Activated T-helper 2 cell treated with anti-CD3 and anti-CD28 coated beads, Interferon-gamma antibody, Interleukin-2, Interleukin-4, amounts not matched to agents 10 μg/mL and 5 μg/mL and 100 μg/mL, durations not matched to agents 14 hours and 24 hours and 36 hours (primary cell): ENCODE results near the gene CUL4B. TPM values are rescaled to one million over a fixed set of nuclear protein-coding genes. Genes with fewer than 3 reads are reported as not detected.
"Not testable (repeated sequence)": the region's sequence is repeated elsewhere in the genome, so short reads cannot be mapped to it uniquely, and the experiment has no call there.

Experiments
- DNase-seq: peaks from one replicate; pipeline ENCODE4 v3.0.0; 2021; ENCODE audit warnings: low spot score
- H3K27ac Mint-ChIP-seq: one replicate; pipeline ENCODE4 v1.8.0; 2021; ENCODE audit warnings: mixed read lengths
- H3K27me3 Mint-ChIP-seq: one replicate; pipeline ENCODE4 v1.8.0; 2021; ENCODE audit warnings: low read depth, mixed read lengths
- H3K36me3 Mint-ChIP-seq: one replicate; pipeline ENCODE4 v1.8.0; 2021; ENCODE audit warnings: low read depth, mixed read lengths
- H3K4me1 Mint-ChIP-seq: one replicate; pipeline ENCODE4 v1.8.0; 2021; ENCODE audit warnings: low read depth, mixed read lengths
- H3K4me3 Mint-ChIP-seq: one replicate; pipeline ENCODE4 v1.8.0; 2021; ENCODE audit warnings: low read depth, mild to moderate bottlenecking, moderate library complexity, mixed read lengths
- H3K9me3 Mint-ChIP-seq: one replicate; pipeline ENCODE4 v1.8.0; 2021; ENCODE audit warnings: mixed read lengths
- intact Hi-C: fragments of 100-400 bp; cut with micrococcal nuclease; formaldehyde crosslinking; loops from one replicate; pipeline ENCODE4 v1.15.1; 2023
- total RNA-seq: library from RNA; stranded (reverse); gene quantifications from 2 replicates; pipeline ENCODE4 v1.2.3, GENCODE V29; 2022

Gene CUL4B
- total RNA-seq, 1 donor from 2014 or later = 26.9 TPM

DNA sequence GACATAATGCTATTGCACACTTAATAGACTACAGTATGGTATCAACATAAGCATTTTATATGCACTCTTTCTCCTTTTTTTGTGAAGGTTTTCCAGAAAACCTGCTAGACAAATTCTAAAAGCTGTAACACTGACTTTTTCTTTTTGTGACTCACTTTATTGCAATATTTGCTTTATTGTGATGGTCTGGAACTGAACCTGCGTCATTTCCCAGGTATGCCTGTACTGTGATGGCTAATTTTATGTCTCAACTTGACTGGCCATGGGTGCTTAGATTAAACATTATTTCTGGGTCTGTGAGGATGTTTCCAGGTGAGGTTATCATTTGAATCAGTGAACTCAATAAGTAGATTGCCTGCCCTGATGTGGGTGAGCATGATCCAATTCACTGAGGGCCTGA, 56.2 kb downstream of the CUL4B start:
- H3K9me3 Mint-ChIP-seq = no peaks in the 10 kb centered on the region
- no peak for DNase-seq

GRCh38 chrX:120499301-120500072, 61.3 kb downstream of the CUL4B start:
- Mint-ChIP-seq H3K9me3 (no peaks in the 10 kb centered on the region), H3K4me1 (peaks cover 5% of the 10 kb centered on the region), H3K27me3 (peaks cover 3% of the 10 kb centered on the region), H3K27ac (no peak overlapping the region), H3K4me3 (no peak overlapping the region), H3K36me3 (no peaks in the 10 kb centered on the region)
- DNase-seq = no peak
- intact Hi-C loops = loop anchor here (5.0 to 10.0 kb wide), 2 partner anchors 103 to 295 kb away; partner anchors contain the start of gene MCTS1

More for the DNA sequence above, 56.2 kb downstream of the CUL4B start:
- H3K36me3 Mint-ChIP-seq = no peaks in the 10 kb centered on the region
- intact Hi-C loops = no loop called here
- H3K4me3 Mint-ChIP-seq = no peak overlapping the region
- H3K27ac Mint-ChIP-seq = no peak overlapping the region
- no peaks in the 10 kb centered on the region for H3K4me1 Mint-ChIP-seq
- peaks cover 3% of the 10 kb centered on the region for H3K27me3 Mint-ChIP-seq

DNA sequence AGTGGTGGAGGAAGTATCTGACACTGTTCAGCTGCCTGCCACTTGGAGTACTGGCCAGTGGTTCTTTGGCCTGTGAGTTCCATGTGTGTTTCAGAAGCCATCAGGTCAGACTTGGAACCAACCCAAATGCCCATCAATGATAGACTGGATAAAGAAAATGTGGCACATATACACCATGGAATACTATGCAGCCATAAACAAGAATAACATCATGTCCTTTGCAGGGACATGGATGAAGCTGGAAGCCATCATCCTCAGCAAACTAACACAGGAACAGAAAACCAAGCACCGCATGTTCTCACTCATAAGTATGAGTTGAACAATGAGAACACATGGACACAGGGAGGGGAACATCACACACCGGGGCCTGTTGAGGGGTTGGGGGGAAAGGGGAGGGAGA, 70.6 kb downstream of the CUL4B start:
- H3K27ac Mint-ChIP-seq, DNase-seq, H3K4me3 Mint-ChIP-seq, H3K27me3 Mint-ChIP-seq, H3K36me3 Mint-ChIP-seq, H3K9me3 Mint-ChIP-seq: not testable (repeated sequence)
- H3K4me1 Mint-ChIP-seq = peaks cover 21% of the 10 kb centered on the region
- intact Hi-C loops = loop anchor here (10.0 kb wide), 1 partner anchor 305 kb away; no protein-coding TSS in a partner anchor

DNA sequence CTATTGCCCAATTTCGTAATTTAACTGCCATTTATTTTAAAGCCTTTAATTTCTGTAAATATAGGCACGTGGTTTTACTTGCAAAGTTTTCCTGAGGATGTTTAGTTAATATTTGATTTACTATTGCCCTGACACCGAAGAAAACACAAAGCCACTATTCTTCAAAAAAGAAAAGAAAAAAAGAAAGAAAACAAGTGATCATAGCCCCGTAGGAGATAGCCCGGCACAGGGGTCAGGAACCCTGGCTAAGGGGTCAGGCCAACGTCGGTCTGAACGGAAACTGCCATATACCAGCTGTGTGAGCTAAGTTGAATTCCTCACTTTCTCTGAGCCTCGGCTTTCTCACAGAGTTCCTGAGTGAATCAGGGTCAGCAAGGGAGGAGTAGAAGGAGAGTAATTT, 74.0 kb downstream of the CUL4B start:
- Mint-ChIP-seq H3K36me3 (no peaks in the 10 kb centered on the region), H3K4me3 (peak overlapping the region; percentile 21), H3K27ac (no peak overlapping the region), H3K9me3 (no peaks in the 10 kb centered on the region), H3K4me1 (peaks cover 21% of the 10 kb centered on the region), H3K27me3 (no peaks in the 10 kb centered on the region)
- DNase-seq = no peak
- intact Hi-C loops = loop anchor here (1.0 to 5.0 kb wide), 3 partner anchors 76 to 234 kb away; partner anchors contain the start of genes C1GALT1C1, CUL4B and ZBTB33

GRCh38 chrX:120485638-120486520, 74.9 kb downstream of the CUL4B start:
- no peaks in the 10 kb centered on the region for H3K36me3 Mint-ChIP-seq
- DNase-seq = peak; percentile 50
- no peaks in the 10 kb centered on the region for H3K27me3 Mint-ChIP-seq
- peaks cover 21% of the 10 kb centered on the region for H3K4me1 Mint-ChIP-seq
- intact Hi-C loops = loop anchor here (1.0 to 5.0 kb wide), 4 partner anchors 17 to 234 kb away; partner anchors contain the start of genes C1GALT1C1, CUL4B, LAMP2 and ZBTB33
- peak overlapping the region; percentile 72 for H3K4me3 Mint-ChIP-seq
- peak overlapping the region; percentile 87 for H3K27ac Mint-ChIP-seq
- no peaks in the 10 kb centered on the region for H3K9me3 Mint-ChIP-seq

DNA sequence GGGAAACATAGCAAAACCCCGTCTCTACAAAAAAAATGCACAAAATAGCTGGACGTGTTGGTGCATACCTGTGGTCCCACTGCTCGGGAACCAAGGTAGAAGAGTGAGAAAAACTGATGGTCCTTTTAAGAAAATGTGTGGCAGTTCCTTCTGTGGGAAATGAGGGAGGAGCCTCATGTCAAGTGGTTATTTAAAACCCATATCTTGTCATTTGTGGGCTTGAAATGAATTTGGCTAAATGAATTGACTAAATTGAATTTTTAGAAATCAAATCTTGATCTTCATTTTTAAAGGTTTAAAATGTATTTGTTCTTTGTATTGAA, 75.5 kb downstream of the CUL4B start:
- DNase-seq = no peak
- Mint-ChIP-seq H3K9me3 (no peaks in the 10 kb centered on the region), H3K27me3 (no peaks in the 10 kb centered on the region), H3K36me3 (no peaks in the 10 kb centered on the region), H3K4me1 (peaks cover 21% of the 10 kb centered on the region), H3K4me3 (peak overlapping the region; percentile 72), H3K27ac (peak overlapping the region; percentile 87)
- intact Hi-C loops = loop anchor here (1.0 to 5.0 kb wide), 3 partner anchors 16 to 233 kb away; partner anchors contain the start of genes CUL4B, LAMP2 and ZBTB33

- intact Hi-C loops = no loop called here
- H3K27me3 Mint-ChIP-seq = no peaks in the 10 kb centered on the region
These were observed 83.3 kb downstream of the CUL4B start for GRCh38 chrX:120477453-120477852.

DNA sequence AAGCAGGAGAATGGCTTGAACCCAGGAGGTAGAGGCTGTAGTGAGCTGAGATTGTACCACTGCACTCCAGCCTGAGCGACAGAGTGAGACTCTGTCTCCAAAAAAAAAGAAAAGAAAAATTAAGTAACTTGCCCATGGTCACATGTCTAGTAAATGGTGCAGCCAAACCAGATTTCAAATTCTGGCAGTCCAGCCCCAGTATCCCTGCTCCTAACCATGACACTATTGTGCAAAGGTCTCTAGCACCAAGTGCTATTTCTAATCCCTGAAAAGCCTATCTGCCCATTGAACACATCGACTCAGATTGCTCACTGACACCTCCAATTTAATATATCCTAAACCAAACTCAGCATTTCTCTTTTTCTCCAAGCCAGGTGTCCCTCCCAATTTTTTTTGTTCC, 84.0 kb downstream of the CUL4B start:
- no peak overlapping the region for H3K4me3 Mint-ChIP-seq
- no peaks in the 10 kb centered on the region for H3K27me3 Mint-ChIP-seq
- no peaks in the 10 kb centered on the region for H3K36me3 Mint-ChIP-seq
- no peak for DNase-seq
- H3K9me3 Mint-ChIP-seq = no peaks in the 10 kb centered on the region
- H3K27ac Mint-ChIP-seq = no peak overlapping the region
- intact Hi-C loops = no loop called here
- H3K4me1 Mint-ChIP-seq = peaks cover 6% of the 10 kb centered on the region

More at GRCh38 chrX:120477453-120477852, 83.3 kb downstream of the CUL4B start:
- Mint-ChIP-seq H3K36me3 (no peaks in the 10 kb centered on the region), H3K9me3 (no peaks in the 10 kb centered on the region), H3K4me1 (peaks cover 6% of the 10 kb centered on the region), H3K27ac (no peak overlapping the region), H3K4me3 (no peak overlapping the region)
- DNase-seq = no peak

DNA sequence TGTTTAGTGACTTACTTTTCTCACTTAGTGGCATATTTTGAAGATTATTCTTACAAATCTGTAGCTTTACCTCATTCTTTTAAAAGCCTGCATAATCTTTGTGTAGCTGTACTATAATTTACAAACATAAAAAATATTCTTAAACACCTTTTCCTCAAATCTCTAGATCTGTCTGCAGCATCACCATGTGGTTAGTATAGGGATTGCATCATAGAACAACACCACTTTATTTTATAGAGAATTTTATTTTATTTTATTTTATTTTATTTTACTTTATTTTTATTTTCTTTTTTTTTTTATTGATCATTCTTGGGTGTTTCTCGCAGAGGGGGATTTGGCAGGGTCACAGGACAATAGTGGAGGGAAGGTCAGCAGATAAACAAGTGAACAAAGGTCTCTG, 85.3 kb downstream of the CUL4B start:
- not testable (repeated sequence) for H3K27ac Mint-ChIP-seq, DNase-seq, H3K36me3 Mint-ChIP-seq, H3K4me1 Mint-ChIP-seq, H3K9me3 Mint-ChIP-seq, H3K27me3 Mint-ChIP-seq, H3K4me3 Mint-ChIP-seq
- intact Hi-C loops = loop anchor here (2.0 kb wide), 1 partner anchor 111 kb away; no protein-coding TSS in a partner anchor

Other genes starting within 250 kb of the CUL4B start
- not detected in 2 replicates for gene TMEM255A, start 249.5 kb downstream of the CUL4B start, total RNA-seq
- gene ATP1B4, start 198.9 kb downstream of the CUL4B start, total RNA-seq = not detected in 2 replicates
- 39.8 and 40.7 TPM in 2 replicates for gene LAMP2, start 91.7 kb downstream of the CUL4B start, total RNA-seq
- 66.3 and 68.7 TPM in 2 replicates for gene MCTS1, start 43.1 kb upstream of the CUL4B start, total RNA-seq
- 24.5 and 25.0 TPM in 2 replicates for gene C1GALT1C1, start 69.1 kb upstream of the CUL4B start, total RNA-seq